KMS-11 (cell line): Measurements from ENCODE around the gene NDUFAF3.

Experiments used
- H2AFZ ChIP-seq: fragments of 200-600 bp; sonication (generic); 2 replicates; pipeline ENCODE4 v1.6.1; 2016; ENCODE audit warnings: antibody characterized with exemption, mixed run types, low read depth
- H3K27ac ChIP-seq: fragments of 200-600 bp; sonication (generic); 2 replicates; pipeline ENCODE4 v1.6.1; 2016; ENCODE audit warnings: mild to moderate bottlenecking, mixed run types
- H3K27me3 ChIP-seq: fragments of 200-600 bp; sonication (generic); 2 replicates; pipeline ENCODE4 v1.6.1; 2017; ENCODE audit warnings: mild to moderate bottlenecking, low read depth, mixed run types, moderate library complexity; ENCODE audit not compliant: insufficient read depth
- H3K36me3 ChIP-seq: fragments of 200-600 bp; sonication (generic); 2 replicates; pipeline ENCODE4 v1.6.1; 2017; ENCODE audit warnings: mild to moderate bottlenecking, mixed run types; ENCODE audit not compliant: insufficient read depth
- H3K4me1 ChIP-seq: fragments of 200-600 bp; sonication (generic); 2 replicates; pipeline ENCODE4 v1.6.1; 2016; ENCODE audit warnings: mild to moderate bottlenecking, low read depth, mixed run types; ENCODE audit not compliant: poor library complexity, severe bottlenecking
- H3K4me2 ChIP-seq: fragments of 200-600 bp; sonication (generic); 2 replicates; pipeline ENCODE4 v1.7.0; 2016; ENCODE audit warnings: mild to moderate bottlenecking, mixed run types
- H3K4me3 ChIP-seq: fragments of 200-600 bp; sonication (generic); IDR thresholded peaks from 2 replicates; pipeline ENCODE4 v1.6.1; 2017; ENCODE audit warnings: low read depth, low read length, mixed read lengths; ENCODE audit not compliant: insufficient read depth
- H3K79me2 ChIP-seq: fragments of 200-600 bp; sonication (generic); 2 replicates; pipeline ENCODE4 v1.6.1; 2016; ENCODE audit warnings: low read depth, mixed run types; ENCODE audit not compliant: insufficient read depth
- H3K9ac ChIP-seq: fragments of 200-600 bp; sonication (generic); 2 replicates; pipeline ENCODE4 v1.6.1; 2016; ENCODE audit warnings: mild to moderate bottlenecking, mixed run types
- H4K20me1 ChIP-seq: fragments of 200-600 bp; sonication (generic); 2 replicates; pipeline ENCODE4 v1.6.1; 2016; ENCODE audit warnings: mild to moderate bottlenecking, mixed run types; ENCODE audit not compliant: insufficient read depth
- CTCF ChIP-seq: fragments of 200-600 bp; sonication (generic); conservative IDR thresholded peaks from 2 replicates; pipeline ENCODE4 v1.6.1; 2017; ENCODE audit warnings: low read depth, mild to moderate bottlenecking, antibody characterized with exemption, low read length, moderate library complexity, mixed read lengths

NDUFAF3 gene

DNA sequence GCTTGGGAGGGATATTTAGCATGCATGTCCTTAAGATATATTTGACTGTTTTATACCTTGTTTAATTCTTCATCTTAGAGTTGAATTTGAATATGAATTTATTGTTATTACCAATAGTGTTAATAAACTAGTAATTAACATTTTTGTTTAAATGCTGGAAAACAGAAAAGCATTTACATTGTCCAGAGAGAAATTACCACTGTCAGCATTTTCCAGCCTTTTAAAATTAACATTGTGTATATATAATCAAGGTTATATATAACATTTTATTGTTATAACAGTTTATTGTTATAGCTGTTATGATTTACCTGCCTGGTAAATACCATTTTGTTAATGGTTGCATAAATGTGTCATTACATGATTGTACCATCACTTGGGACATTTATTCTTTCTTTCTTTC lies 39.9 kb upstream of the NDUFAF3 start:
- no peaks in the 10 kb centered on the region for H4K20me1 ChIP-seq
- no peak overlapping the region for H3K4me3 ChIP-seq
- H3K4me1 ChIP-seq: no peaks in the 10 kb centered on the region
- H3K27me3 ChIP-seq: no peaks in the 10 kb centered on the region
- H2AFZ ChIP-seq: no peak overlapping the region
- H3K9ac ChIP-seq: no peak overlapping the region
- TF ChIP-seq CTCF: no peak
- H3K27ac ChIP-seq: no peak overlapping the region
- no peaks in the 10 kb centered on the region for H3K79me2 ChIP-seq
- no peaks in the 10 kb centered on the region for H3K36me3 ChIP-seq
- no peak overlapping the region for H3K4me2 ChIP-seq

DNA sequence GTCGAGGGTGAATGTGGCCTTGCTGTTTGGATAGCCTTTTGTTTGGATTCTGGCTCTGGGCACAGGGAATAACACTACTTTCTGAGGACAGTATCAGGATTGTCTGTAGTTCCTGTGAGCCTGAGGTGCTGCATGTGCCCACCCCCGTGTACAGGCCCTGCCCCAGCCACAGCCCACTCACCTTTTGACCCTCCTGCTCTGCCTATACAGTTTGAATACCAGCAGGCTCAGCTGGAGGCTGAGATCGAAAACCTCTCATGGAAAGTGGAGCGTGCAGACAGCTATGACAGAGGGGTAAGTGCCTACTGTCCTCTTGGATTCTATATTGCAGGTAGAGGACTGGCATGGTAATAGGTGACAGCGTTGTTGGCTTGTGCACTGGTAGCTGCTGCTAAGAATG lies 39.2 kb upstream of the NDUFAF3 start:
- H3K27me3 ChIP-seq: no peaks in the 10 kb centered on the region
- no peak overlapping the region for H3K9ac ChIP-seq
- no peak overlapping the region for H3K4me2 ChIP-seq
- no peak overlapping the region for H2AFZ ChIP-seq
- no peaks in the 10 kb centered on the region for H3K36me3 ChIP-seq
- H3K4me3 ChIP-seq: no peak overlapping the region
- H3K27ac ChIP-seq: no peak overlapping the region
- H3K4me1 ChIP-seq: peaks cover 3% of the 10 kb centered on the region
- H3K79me2 ChIP-seq: no peaks in the 10 kb centered on the region
- no peaks in the 10 kb centered on the region for H4K20me1 ChIP-seq
- TF ChIP-seq CTCF: no peak

DNA sequence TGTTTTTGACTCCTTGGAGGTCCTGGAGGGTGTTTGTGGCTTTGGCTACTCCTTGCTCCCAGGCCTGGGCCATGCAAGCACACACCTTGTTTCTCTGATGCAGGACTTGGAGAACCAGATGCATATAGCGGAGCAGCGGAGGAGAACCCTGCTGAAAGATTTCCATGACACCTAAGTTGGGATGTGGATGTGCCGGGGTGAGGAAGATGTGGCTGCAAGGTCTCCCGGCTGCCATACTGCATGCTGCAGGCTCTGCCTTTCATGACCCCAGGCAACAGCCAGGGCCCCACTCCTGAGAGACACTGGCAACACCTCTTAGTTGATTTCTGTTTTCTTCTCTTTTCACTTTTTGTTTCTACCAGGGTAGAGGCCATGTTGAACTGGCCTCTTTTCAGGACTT lies 38.8 kb upstream of the NDUFAF3 start:
- Histone ChIP-seq H3K4me3 (no peak overlapping the region), H2AFZ (no peak overlapping the region), H3K4me2 (no peak overlapping the region), H3K9ac (no peak overlapping the region), H3K36me3 (no peaks in the 10 kb centered on the region), H4K20me1 (no peaks in the 10 kb centered on the region), H3K4me1 (peaks cover 7% of the 10 kb centered on the region), H3K27me3 (no peaks in the 10 kb centered on the region), H3K27ac (no peak overlapping the region), H3K79me2 (no peaks in the 10 kb centered on the region)
- no peak for TF ChIP-seq CTCF

DNA sequence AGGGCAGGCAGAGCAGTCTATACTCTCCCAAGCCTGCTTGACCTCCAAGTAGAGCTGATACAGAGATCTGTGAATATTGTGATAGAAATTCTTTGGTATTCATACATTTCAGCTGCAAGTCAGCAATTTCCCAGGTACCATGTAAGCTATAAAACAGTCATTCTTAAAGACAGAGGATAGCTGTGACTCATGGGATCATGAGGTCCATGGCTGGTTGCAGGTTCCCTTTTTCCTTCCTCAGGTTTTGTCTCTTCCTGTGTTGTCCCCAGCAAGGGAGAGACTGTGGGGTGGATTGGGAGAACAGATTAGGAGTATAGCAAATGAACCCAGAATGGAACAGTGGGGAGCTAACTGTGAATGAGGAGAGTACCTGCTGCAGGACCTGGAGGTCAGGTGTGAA lies 37.3 kb upstream of the NDUFAF3 start:
- no peak overlapping the region for H3K4me3 ChIP-seq
- peaks cover 13% of the 10 kb centered on the region for H3K4me1 ChIP-seq
- H3K36me3 ChIP-seq: no peaks in the 10 kb centered on the region
- H4K20me1 ChIP-seq: no peaks in the 10 kb centered on the region
- H2AFZ ChIP-seq: no peak overlapping the region
- no peak overlapping the region for H3K9ac ChIP-seq
- no peak for TF ChIP-seq CTCF
- no peaks in the 10 kb centered on the region for H3K27me3 ChIP-seq
- H3K79me2 ChIP-seq: no peaks in the 10 kb centered on the region
- H3K4me2 ChIP-seq: no peak overlapping the region
- no peak overlapping the region for H3K27ac ChIP-seq
